ENCODE results near the gene DNAH9.

The DNAH9 gene

DNA sequence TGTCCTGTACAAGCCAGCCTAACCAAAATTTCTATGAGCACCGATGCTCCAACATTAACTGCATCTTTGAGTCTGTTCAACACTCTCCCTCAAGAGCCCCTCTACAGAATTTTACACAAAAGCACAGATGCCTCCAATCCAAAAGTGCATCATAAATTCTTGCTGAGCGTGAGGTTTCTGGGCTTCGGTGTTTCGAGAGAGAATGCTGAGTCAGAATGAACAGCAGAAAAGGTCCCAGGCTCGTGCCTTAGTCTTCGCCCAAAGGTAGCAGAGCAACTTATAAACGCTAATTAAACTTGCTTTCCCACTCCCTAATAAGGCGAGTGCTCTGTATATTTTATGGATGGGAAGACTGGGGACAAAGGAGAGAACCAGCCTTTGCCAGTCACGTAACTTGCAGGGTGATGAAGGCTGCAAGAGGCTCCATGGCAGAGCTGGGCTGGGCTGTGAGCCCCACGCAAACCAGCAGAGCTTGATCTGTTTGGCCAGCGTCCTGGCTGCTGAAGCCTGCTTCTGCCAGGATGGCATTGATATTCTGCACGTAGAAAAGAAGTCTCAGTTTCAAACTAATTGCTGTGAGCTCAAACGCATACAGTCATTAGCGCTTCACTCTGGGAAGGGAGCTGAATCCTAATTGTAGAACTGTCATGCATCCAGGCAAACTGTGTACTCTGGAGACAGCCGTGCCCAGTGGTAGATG, 138.5 kb downstream of the DNAH9 start:
- Mint-ChIP-seq H3K9me3 (peaks cover 25% of the 10 kb centered on the region), H3K4me1 (ENCODE audit: low read depth) (no peaks in the 10 kb centered on the region), H3K36me3 (ENCODE audit: low read depth) (no peaks in the 10 kb centered on the region), H3K27ac (no peak overlapping the region), H3K4me3 (no peak overlapping the region), H3K27me3 (ENCODE audit: low read depth) (no peaks in the 10 kb centered on the region)

DNA sequence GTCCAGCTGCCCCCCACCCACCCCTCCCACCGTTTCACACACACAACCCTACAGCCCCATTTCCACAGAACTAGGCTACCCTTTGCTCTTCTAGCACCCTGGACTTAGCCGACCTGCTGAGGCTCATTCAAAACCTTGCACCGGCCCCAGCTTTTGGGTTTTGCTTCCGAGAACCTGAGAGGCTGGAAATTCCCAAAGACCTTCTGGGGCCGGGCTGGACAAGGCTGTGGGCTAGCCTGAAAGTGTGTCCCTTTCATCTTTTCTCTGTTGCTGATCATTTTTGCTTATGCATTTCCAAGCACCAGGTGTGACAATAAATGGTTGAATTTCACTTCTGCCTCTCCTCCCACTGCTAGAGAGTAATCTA, 139.0 kb downstream of the DNAH9 start:
- no peaks in the 10 kb centered on the region for H3K36me3 Mint-ChIP-seq (ENCODE audit: low read depth)
- no peak overlapping the region for H3K27ac Mint-ChIP-seq
- H3K9me3 Mint-ChIP-seq = peaks cover 25% of the 10 kb centered on the region
- no peak overlapping the region for H3K4me3 Mint-ChIP-seq
- H3K27me3 Mint-ChIP-seq (ENCODE audit: low read depth) = no peaks in the 10 kb centered on the region
- no peaks in the 10 kb centered on the region for H3K4me1 Mint-ChIP-seq (ENCODE audit: low read depth)

DNA sequence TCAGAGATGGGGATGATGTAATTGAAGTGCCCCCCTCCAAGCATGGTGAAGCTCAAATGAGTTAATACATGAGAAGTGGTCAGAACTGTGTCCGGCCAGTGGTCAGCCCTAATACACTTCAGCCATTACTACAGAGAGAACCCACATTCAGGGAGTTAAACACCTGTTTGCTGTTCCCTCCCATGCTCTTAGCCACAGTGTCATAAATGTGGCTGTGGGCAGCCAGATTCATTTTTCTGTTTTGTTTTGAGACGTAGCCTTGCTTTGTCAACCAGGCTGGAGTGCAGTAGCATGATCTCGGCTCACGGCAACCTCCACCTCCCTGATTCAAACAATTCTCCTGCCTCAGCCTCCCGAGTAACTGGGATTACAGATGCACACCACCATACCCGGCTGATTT, 139.9 kb downstream of the DNAH9 start:
- Mint-ChIP-seq H3K36me3 (ENCODE audit: low read depth) (no peaks in the 10 kb centered on the region), H3K4me3 (no peak overlapping the region), H3K9me3 (peaks cover 19% of the 10 kb centered on the region), H3K4me1 (ENCODE audit: low read depth) (no peaks in the 10 kb centered on the region), H3K27me3 (ENCODE audit: low read depth) (no peaks in the 10 kb centered on the region), H3K27ac (no peak overlapping the region)

DNA sequence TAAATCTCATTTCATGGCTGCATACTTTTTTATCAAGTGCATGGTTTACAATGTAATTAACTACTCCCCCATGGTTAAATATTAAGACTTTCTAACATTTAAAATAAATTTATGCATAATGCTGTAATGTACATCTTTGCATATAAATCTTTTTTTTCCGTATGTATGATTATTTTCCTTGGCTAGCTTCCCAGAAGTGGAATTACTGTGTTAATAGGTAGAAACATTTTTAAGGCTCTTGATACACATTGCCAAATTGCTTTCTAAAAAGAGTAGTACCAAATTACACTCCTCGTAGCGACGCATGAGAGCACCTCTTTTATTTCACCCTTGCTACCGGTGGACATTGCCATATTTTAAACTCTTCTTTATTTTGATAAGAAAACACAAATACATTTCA, 141.1 kb downstream of the DNAH9 start:
- Mint-ChIP-seq H3K9me3 (peaks cover 23% of the 10 kb centered on the region), H3K4me3 (no peak overlapping the region), H3K36me3 (ENCODE audit: low read depth) (no peaks in the 10 kb centered on the region), H3K27ac (no peak overlapping the region), H3K4me1 (ENCODE audit: low read depth) (no peaks in the 10 kb centered on the region), H3K27me3 (ENCODE audit: low read depth) (no peaks in the 10 kb centered on the region)

DNA sequence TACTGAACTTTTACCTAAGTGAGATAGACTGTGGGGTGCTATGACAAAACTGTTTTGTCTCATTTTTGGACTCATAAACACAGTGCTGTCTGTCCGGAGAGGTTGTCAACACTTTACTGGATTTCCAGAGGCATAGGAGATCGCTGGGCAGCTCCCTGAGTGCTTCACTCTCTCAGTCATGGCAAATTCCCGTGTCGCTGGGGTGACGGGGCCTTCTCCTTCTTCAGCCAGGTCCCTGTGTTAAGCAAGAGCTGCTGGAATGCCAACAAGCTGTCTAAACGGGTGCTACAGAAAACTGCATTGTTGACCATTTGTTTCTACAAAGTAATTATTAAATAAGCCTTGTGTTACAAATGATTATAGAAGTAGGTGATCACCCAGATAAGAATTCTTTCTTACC, 141.6 kb downstream of the DNAH9 start:
- H3K9me3 Mint-ChIP-seq = peaks cover 23% of the 10 kb centered on the region
- H3K36me3 Mint-ChIP-seq (ENCODE audit: low read depth) = no peaks in the 10 kb centered on the region
- no peaks in the 10 kb centered on the region for H3K27me3 Mint-ChIP-seq (ENCODE audit: low read depth)
- no peaks in the 10 kb centered on the region for H3K4me1 Mint-ChIP-seq (ENCODE audit: low read depth)
- no peak overlapping the region for H3K27ac Mint-ChIP-seq
- no peak overlapping the region for H3K4me3 Mint-ChIP-seq

DNA sequence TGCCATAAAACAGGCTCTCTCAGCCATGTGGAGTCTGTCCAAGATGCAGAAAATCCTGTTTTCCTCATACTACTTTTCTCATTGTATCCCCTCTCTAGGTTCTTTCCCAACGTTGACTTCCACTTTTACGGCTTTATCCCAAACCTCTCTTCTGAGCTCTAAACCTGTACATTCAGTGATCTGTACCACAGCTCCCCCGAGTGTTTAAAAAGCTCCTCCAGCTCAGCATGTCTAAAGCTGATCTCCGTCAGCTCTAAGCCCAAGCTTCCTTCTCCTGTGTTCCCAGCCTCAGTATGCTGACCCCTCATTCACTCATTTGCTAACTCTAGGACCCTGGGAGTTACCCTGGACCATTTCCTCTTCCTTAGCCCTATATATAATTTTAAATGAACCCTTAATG, 144.6 kb downstream of the DNAH9 start:
- no peak overlapping the region for H3K27ac Mint-ChIP-seq
- no peaks in the 10 kb centered on the region for H3K4me1 Mint-ChIP-seq (ENCODE audit: low read depth)
- H3K9me3 Mint-ChIP-seq = peaks cover 29% of the 10 kb centered on the region
- no peak overlapping the region for H3K4me3 Mint-ChIP-seq
- no peaks in the 10 kb centered on the region for H3K36me3 Mint-ChIP-seq (ENCODE audit: low read depth)
- H3K27me3 Mint-ChIP-seq (ENCODE audit: low read depth) = no peaks in the 10 kb centered on the region

DNA sequence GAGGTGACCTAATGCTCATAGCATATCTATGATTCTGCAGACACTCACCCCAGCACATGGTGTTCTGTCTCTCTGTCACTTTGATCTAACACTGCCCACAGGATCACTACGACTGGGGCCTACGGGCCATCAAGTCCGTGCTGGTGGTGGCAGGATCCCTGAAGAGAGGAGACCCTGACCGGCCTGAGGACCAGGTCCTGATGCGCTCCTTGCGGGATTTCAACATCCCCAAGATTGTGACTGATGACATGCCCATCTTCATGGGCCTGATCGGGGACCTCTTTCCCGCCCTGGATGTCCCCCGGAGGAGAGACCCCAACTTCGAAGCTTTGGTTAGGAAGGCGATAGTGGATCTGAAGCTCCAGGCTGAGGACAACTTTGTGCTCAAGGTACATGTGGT, 146.4 kb downstream of the DNAH9 start:
- H3K4me1 Mint-ChIP-seq (ENCODE audit: low read depth) = no peaks in the 10 kb centered on the region
- no peaks in the 10 kb centered on the region for H3K36me3 Mint-ChIP-seq (ENCODE audit: low read depth)
- H3K27ac Mint-ChIP-seq = no peak overlapping the region
- H3K9me3 Mint-ChIP-seq = peaks cover 29% of the 10 kb centered on the region
- H3K4me3 Mint-ChIP-seq = no peak overlapping the region
- H3K27me3 Mint-ChIP-seq (ENCODE audit: low read depth) = no peaks in the 10 kb centered on the region

DNA sequence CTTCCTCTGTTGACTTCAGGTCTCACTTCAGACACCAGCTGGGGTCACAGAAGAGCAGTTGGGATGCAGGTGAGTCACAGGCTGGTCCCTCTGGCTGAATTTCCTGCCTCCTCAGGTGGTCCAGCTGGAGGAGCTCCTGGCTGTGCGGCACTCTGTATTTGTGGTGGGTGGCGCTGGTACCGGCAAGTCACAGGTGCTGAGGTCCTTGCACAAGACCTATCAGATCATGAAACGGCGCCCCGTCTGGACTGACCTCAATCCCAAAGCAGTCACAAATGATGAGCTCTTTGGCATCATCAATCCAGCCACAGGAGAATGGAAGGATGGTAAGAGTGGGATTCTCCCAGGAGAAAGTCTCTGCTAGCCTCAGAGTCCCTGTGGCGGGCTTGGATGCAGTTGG, 149.2 kb downstream of the DNAH9 start:
- no peaks in the 10 kb centered on the region for H3K36me3 Mint-ChIP-seq (ENCODE audit: low read depth)
- no peak overlapping the region for H3K4me3 Mint-ChIP-seq
- H3K4me1 Mint-ChIP-seq (ENCODE audit: low read depth) = no peaks in the 10 kb centered on the region
- H3K27ac Mint-ChIP-seq = no peak overlapping the region
- peaks cover 24% of the 10 kb centered on the region for H3K9me3 Mint-ChIP-seq
- H3K27me3 Mint-ChIP-seq (ENCODE audit: low read depth) = no peaks in the 10 kb centered on the region

DNA sequence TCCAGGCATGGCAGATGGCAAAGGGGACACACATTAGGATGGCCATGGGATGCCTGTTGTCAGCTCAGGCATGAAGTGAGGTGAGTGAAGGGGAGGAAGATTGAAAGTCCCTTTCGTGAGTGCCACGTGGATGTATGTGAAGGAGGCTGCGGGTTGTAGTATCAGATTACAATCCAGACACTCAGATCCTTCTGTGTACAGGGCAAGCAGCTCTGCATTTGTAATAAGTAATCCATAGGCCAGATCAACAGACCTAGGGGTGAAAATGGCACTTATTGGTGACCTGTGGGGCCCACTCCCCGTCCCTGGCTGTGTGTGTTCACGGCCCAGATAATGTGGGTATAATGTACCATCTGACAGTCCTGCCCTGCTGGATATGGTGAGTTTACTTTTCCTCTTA, 159.5 kb downstream of the DNAH9 start:
- Mint-ChIP-seq H3K27me3 (ENCODE audit: low read depth) (no peaks in the 10 kb centered on the region), H3K36me3 (ENCODE audit: low read depth) (no peaks in the 10 kb centered on the region), H3K4me1 (ENCODE audit: low read depth) (no peaks in the 10 kb centered on the region), H3K9me3 (peaks cover 20% of the 10 kb centered on the region), H3K27ac (no peak overlapping the region), H3K4me3 (no peak overlapping the region)

DNA sequence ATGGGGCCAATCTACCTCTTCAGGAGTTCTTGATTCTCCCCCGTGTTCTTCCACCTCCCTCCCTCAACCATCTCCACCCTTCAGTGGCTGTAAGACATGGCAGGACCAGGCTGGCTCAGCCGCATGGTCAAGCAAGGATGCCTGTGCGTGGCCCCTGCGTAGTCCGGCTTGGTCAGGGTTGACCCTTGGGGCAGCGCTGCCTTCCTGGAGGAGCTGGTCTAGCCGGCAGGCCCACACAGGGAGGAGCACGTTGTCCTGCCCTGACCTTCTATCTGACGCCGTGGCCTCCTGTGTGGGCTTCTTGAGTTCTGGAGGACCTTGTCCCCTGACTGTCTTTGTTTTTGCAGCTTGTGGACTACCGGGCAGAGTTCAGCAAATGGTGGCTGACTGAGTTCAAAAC, 169.8 kb downstream of the DNAH9 start:
- H3K4me3 Mint-ChIP-seq = no peak overlapping the region
- H3K4me1 Mint-ChIP-seq (ENCODE audit: low read depth) = no peaks in the 10 kb centered on the region
- H3K36me3 Mint-ChIP-seq (ENCODE audit: low read depth) = no peaks in the 10 kb centered on the region
- no peak overlapping the region for H3K27ac Mint-ChIP-seq
- H3K9me3 Mint-ChIP-seq = peaks cover 12% of the 10 kb centered on the region
- H3K27me3 Mint-ChIP-seq (ENCODE audit: low read depth) = no peaks in the 10 kb centered on the region

DNA sequence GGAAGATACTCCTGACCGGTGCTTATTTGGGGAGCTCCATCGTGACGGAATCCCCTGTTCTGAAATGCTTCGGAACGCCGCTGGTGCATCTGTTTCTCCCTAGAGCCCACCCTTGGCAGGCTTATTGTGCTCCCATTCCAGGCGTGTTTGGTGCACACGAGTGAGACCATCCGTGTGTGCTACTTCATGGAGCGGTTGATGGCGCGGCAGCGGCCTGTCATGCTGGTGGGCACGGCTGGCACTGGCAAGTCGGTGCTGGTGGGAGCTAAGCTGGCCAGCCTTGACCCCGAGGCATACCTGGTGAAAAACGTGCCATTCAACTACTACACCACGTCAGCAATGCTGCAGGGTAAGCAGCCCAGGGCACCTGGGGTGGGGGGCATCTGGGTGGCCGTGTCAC, 170.7 kb downstream of the DNAH9 start:
- Mint-ChIP-seq H3K4me3 (no peak overlapping the region), H3K27ac (no peak overlapping the region), H3K9me3 (peaks cover 12% of the 10 kb centered on the region), H3K4me1 (ENCODE audit: low read depth) (no peaks in the 10 kb centered on the region), H3K27me3 (ENCODE audit: low read depth) (no peaks in the 10 kb centered on the region), H3K36me3 (ENCODE audit: low read depth) (no peaks in the 10 kb centered on the region)

DNA sequence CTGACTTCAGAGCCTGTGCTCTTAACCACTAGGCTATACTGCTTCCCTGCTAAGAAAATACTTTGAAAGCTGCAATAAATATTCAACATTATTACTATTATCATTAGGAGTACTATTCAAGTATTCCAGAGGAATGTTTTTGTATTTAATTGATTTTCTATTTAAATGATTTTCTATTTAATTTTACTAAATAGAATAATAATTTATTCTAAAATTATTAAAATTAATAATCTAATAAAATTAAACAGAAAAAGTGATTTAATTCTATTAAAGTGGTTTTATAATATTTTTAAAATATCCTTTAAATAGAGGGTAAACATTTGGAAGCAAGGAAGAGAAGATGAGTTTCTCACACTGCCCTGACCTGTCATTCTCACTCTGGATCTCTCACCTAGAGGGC, 173.8 kb downstream of the DNAH9 start:
- peaks cover 11% of the 10 kb centered on the region for H3K9me3 Mint-ChIP-seq
- no peaks in the 10 kb centered on the region for H3K36me3 Mint-ChIP-seq (ENCODE audit: low read depth)
- no peaks in the 10 kb centered on the region for H3K4me1 Mint-ChIP-seq (ENCODE audit: low read depth)
- no peak overlapping the region for H3K4me3 Mint-ChIP-seq
- H3K27me3 Mint-ChIP-seq (ENCODE audit: low read depth) = no peaks in the 10 kb centered on the region
- H3K27ac Mint-ChIP-seq = no peak overlapping the region

DNA sequence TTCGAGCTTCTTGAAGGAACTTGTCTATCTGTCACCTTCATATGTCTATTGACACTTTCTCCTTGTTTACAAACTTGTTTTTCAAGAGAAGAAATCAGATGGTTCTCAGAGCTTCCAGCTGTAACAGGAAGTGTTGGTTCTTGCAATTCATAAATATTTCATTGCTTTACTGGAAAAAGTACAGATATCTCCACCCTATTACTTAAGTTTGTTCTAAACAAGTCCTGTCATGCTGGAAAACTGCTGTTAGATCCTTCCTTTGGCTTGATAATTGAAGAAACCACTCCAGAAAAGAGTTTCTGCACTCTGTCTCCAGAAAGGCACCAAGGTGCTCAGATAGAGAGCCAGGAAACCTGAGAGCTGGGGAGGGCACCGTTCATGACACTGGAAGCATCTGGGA, 181.6 kb downstream of the DNAH9 start:
- H3K36me3 Mint-ChIP-seq (ENCODE audit: low read depth) = no peaks in the 10 kb centered on the region
- peaks cover 43% of the 10 kb centered on the region for H3K9me3 Mint-ChIP-seq
- H3K4me3 Mint-ChIP-seq = no peak overlapping the region
- H3K27me3 Mint-ChIP-seq (ENCODE audit: low read depth) = no peaks in the 10 kb centered on the region
- no peak overlapping the region for H3K27ac Mint-ChIP-seq
- H3K4me1 Mint-ChIP-seq (ENCODE audit: low read depth) = no peaks in the 10 kb centered on the region

DNA sequence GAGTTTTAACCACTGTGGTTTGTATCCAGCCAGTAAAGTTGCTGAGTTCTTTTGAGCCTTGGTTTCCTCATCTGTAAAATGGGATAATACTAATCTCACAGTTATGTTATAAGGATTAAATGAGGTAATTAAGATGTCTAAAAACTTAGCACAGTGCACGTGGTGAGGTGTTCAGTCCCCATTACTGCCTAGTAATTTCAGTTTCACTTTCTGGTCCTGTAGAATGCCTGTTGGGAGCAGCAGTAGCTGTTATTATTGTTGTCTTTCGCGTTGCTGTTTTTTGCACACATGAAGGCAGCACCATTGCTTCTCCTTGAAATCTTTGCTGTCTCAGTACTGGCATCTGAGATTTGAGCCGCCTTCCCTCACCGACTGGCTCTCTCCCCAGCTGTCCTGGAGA, 182.4 kb downstream of the DNAH9 start:
- H3K9me3 Mint-ChIP-seq = peaks cover 44% of the 10 kb centered on the region
- H3K4me1 Mint-ChIP-seq (ENCODE audit: low read depth) = no peaks in the 10 kb centered on the region
- H3K27ac Mint-ChIP-seq = no peak overlapping the region
- no peaks in the 10 kb centered on the region for H3K27me3 Mint-ChIP-seq (ENCODE audit: low read depth)
- H3K36me3 Mint-ChIP-seq (ENCODE audit: low read depth) = no peaks in the 10 kb centered on the region
- H3K4me3 Mint-ChIP-seq = no peak overlapping the region

DNA sequence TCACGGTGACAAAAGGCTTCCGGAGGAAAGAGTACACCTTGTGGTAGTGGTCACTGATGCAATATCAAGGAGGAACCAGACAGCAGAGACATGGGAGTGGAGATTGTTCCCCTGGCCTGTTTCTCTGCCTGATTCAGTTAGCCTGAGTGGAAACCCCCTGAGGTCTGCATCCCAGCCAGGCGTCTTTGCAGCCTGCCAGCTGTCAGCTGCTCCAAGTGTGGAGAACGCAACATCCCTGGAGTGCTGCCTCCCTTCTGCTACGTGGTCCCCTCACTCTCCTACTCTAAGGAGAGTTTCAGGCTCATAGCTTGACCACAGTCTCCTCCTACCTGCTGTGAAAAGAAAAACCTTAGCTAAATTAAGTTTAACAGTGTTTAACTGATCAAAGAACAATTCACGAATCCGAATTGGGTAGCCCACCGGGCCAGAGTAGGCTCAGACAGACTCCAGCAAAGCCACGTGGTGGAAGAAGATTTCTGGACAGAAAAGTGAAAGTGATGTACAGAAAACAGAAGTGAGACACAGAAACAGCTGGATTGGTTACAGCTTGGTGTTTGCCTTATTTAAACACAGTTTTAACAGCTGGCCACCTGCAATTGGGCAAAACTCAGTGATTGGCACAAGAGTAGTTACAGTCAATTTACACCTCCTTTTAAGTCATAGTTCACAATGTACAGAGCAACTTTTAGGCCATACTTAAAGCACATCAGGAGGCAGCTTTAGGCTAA, 188.6 kb downstream of the DNAH9 start:
- Mint-ChIP-seq H3K36me3 (ENCODE audit: low read depth) (no peaks in the 10 kb centered on the region), H3K4me3 (no peak overlapping the region), H3K27me3 (ENCODE audit: low read depth) (no peaks in the 10 kb centered on the region), H3K27ac (no peak overlapping the region), H3K4me1 (ENCODE audit: low read depth) (no peaks in the 10 kb centered on the region), H3K9me3 (peaks cover 35% of the 10 kb centered on the region)
